ENCODE results near the gene GOLGA2. TPM values are rescaled to one million over a fixed set of nuclear protein-coding genes. Genes with fewer than 3 reads are reported as not detected.

The GOLGA2 gene
- total RNA-seq, 6 experiments from 2014 or later, result 25.0 to 53.0 (median 35.5) TPM

- no peaks in the 10 kb centered on the region for H3K4me1 ChIP-seq
These were observed 49.9 kb downstream of the GOLGA2 start for GRCh38 chr9:128225770-128226411.

GRCh38 chr9:128224877-128225276 lies 50.9 kb downstream of the GOLGA2 start:
- Histone ChIP-seq H3K27me3 (no peaks in the 10 kb centered on the region), H3K27ac (no peak overlapping the region), H3K4me3 (no peak overlapping the region), H3K4me1 (no peaks in the 10 kb centered on the region), H3K36me3 (no peaks in the 10 kb centered on the region), H3K9me3 (no peaks in the 10 kb centered on the region)
- WGBS (ENCODE audit: insufficient coverage, low coverage, low lambda C conversion rate, missing lambda C conversion rate), result 70% methylated on average over 2 of the region's 7 CpGs
- no peak for DNase-seq
- intact Hi-C loops (cut with DNase I), result no loop called here
- ATAC-seq, result no peak
- TF ChIP-seq POLR2A (IDR thresholded peaks at IDR 0.05) (no peak), CTCF (IDR thresholded peaks at IDR 0.05) (no peak)

More at GRCh38 chr9:128225770-128226411, 49.9 kb downstream of the GOLGA2 start:
- TF ChIP-seq POLR2A (IDR thresholded peaks at IDR 0.05), result no peak
- DNase-seq (no peak), ATAC-seq (no peak)
- WGBS (ENCODE audit: insufficient coverage, low coverage, low lambda C conversion rate, missing lambda C conversion rate), result 76% methylated on average over 10 of the region's 19 CpGs
- H3K4me3 ChIP-seq, result no peak overlapping the region
- intact Hi-C loops (cut with DNase I), result no loop called here
- H3K27me3 ChIP-seq, result no peaks in the 10 kb centered on the region
- H3K9me3 ChIP-seq, result no peaks in the 10 kb centered on the region
- no peak overlapping the region for H3K27ac ChIP-seq
- H3K36me3 ChIP-seq, result no peaks in the 10 kb centered on the region

GRCh38 chr9:128222880-128223670 lies 52.7 kb downstream of the GOLGA2 start:
- Histone ChIP-seq H3K9me3 (no peaks in the 10 kb centered on the region), H3K27ac (no peak overlapping the region), H3K4me3 (no peak overlapping the region), H3K36me3 (no peaks in the 10 kb centered on the region), H3K4me1 (peaks cover 0 to 5% (median 0%) of the 10 kb centered on the region in 4 donors), H3K27me3 (no peaks in the 10 kb centered on the region)
- 77% methylated on average over 6 of the region's 13 CpGs for WGBS (ENCODE audit: insufficient coverage, low coverage, low lambda C conversion rate, missing lambda C conversion rate)
- no peak for ATAC-seq
- DNase-seq, result no peak
- no peak for TF ChIP-seq CTCF (IDR thresholded peaks at IDR 0.05)
- TF ChIP-seq POLR2A (IDR thresholded peaks at IDR 0.05), result no peak
- intact Hi-C loops (cut with DNase I), result no loop called here

GRCh38 chr9:128222026-128222425 lies 53.8 kb downstream of the GOLGA2 start:
- Histone ChIP-seq H3K9me3 (no peaks in the 10 kb centered on the region), H3K4me1 (peaks cover 0 to 11% (median 1%) of the 10 kb centered on the region in 4 donors), H3K27me3 (no peaks in the 10 kb centered on the region), H3K4me3 (no peak overlapping the region), H3K36me3 (no peaks in the 10 kb centered on the region), H3K27ac (no peak overlapping the region)
- 85% methylated on average over 8 of the region's 10 CpGs for WGBS (ENCODE audit: insufficient coverage, low coverage, low lambda C conversion rate, missing lambda C conversion rate)
- ATAC-seq (no peak), DNase-seq (no peak)
- intact Hi-C loops (cut with DNase I), result no loop called here
- no peak for TF ChIP-seq CTCF (IDR thresholded peaks at IDR 0.05)
- TF ChIP-seq POLR2A (IDR thresholded peaks at IDR 0.05), result no peak

GRCh38 chr9:128219831-128220230 lies 56.0 kb downstream of the GOLGA2 start:
- intact Hi-C loops (cut with DNase I), result no loop called here
- Histone ChIP-seq H3K4me3 (no peak overlapping the region), H3K27ac (no peak overlapping the region), H3K36me3 (no peaks in the 10 kb centered on the region), H3K27me3 (no peaks in the 10 kb centered on the region), H3K9me3 (no peaks in the 10 kb centered on the region), H3K4me1 (peaks cover 0 to 23% (median 2%) of the 10 kb centered on the region in 4 donors)
- no peak for ATAC-seq
- WGBS (ENCODE audit: insufficient coverage, low coverage, low lambda C conversion rate, missing lambda C conversion rate), result 92% methylated on average over 9 of the region's 9 CpGs
- TF ChIP-seq CTCF (IDR thresholded peaks at IDR 0.05) (no peak), POLR2A (IDR thresholded peaks at IDR 0.05) (no peak)
- DNase-seq, result no peak

Measured in right lobe of liver (tissue), 6 donors.